OCI-M1 (cell line): ENCODE results near the gene ADGRB2.

Experiments
- DNase-seq: peaks from one replicate; lab custom pipeline; 2025; lab: John Stamatoyannopoulos, UW

Gene ADGRB2

DNA sequence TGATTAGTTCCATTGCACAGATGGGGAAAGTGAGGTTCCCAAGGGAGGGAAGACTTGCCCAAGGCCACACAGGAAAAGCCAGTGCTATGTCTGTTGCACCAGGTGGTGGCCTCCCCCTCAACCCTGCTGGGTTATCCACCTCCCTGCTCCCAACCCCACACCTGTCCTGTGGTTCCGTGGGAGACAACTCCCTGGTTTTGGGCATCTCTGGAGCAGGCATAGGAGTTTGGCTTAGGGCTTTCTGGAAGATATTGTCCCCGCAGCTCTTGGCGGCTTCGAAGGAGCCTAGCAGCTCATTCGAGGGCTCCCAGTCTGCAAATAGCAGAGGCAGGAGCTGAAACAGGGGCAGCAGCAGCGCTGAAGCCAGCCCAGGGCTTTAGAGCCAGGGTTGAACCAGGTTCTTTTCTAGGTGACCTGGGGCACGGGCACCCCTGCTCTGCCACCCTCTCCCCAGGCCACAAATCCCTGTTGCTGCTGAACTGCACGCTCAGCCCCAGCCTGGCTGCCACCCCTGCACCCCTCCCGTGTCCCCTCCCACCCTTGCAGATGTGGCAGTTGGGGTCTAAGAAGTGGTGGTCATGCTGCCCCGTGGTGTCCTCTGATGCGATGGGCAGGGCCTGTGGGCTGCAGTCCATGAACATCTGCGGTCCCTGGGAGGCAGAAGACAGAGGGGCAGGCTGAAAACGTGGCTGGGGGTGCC is 29.6 kb upstream of the ADGRB2 start:
- no peak for DNase-seq

DNA sequence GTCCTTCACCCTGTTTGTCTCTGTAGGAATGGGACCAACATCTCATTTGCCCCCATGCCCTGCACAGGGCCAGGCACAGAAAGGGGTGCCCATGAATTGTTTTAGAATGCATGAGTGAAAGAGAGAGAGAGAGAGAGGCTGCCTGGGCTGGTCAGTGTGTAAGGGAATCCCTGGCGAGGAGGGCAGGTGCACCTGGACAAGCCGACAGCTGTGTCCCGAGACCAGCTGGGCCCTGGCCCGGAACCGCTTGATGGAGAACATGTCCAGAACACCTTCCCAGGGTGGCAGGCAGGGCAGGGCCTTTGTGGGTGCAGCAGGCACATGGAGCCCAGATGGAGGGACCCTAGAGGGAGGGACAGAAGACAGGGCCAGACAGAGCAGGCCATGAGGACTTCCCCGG is 28.9 kb upstream of the ADGRB2 start:
- DNase-seq = no peak

DNA sequence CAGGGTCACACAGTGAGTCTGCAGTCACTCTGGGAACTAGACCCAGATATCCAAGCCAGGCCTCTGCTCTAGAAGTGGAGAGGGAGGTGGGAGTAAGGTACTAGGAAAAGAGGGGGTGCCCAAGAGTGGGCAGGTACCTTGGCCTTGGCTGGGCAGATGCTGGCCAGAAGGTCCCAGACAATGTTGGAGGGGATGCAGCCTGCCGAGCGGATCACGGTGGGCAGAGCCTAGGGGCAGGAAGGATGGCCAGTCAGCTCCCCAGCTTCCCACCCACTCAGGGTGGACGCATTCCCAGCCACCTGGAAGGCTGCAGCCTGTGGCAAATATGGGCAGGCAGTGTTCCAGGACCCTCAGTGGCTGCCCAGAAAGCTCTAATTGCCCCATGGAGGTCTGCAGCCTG is 28.4 kb upstream of the ADGRB2 start:
- DNase-seq = no peak

- no peak for DNase-seq
Measured at GRCh38 chr1:31792116-31792515, 28.0 kb upstream of the ADGRB2 start.

DNA sequence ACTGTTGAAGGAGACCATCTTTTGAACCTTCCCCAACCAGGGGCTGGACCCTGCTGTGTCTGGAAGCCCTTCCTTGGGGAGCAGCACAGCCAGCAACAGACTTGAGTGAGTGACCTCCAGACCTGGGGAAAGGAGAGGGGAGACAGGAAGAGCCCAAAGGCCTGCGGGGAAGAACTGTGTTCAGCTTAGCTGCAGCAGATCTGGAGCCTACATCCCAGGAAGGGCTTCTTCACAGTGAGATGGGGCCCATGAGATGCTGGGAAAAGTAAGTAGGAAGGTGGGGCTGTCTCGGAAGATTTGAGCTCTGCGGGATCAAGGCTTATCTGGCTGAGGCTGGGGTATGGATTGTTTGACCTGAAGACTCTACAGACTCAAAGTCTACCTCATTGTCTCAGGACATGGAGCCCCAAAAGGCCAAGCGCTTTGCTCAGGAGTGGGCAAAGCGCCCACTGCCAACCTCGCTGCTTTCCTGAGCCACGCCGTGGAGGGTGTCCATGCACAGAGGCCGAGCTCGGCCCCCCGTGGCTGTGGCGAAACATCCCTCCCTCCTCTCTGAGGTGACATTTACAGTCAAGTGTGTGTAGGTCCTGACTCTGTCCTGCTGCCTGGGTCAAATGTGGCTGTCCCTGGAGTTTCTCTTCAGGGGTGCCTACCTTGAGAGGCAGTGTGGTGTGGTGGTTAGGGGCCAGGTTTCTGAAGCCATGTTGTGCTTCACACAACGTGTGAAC is 27.2 kb upstream of the ADGRB2 start:
- DNase-seq = no peak

DNA sequence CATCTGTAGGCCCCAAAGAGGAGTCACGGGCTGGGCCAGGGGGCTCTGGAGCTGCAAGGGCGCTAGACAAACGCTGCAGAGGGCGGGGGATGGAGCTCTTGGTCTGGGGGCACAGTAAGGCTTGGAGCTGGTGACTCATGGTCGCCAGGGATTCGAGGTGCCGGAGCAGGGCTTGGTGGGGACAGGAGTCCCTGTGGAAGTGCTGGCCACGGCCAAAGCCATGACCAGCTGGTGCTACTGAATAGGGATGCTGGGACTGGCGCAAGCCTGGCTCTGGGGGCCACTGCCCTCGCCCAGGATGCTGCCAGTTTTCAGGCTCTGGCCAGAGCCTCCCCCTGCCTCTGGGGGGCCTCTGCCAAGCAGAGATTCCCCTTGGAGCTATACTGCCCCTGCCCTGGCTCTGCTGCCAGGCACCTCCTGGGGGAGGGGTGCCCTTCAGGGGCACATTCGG is 26.5 kb upstream of the ADGRB2 start:
- no peak for DNase-seq

- no peak for DNase-seq
Measured at GRCh38 chr1:31790140-31790539, 26.0 kb upstream of the ADGRB2 start.

GRCh38 chr1:31789259-31790065 is 25.3 kb upstream of the ADGRB2 start:
- DNase-seq = peak; percentile 94

- DNase-seq = peak; percentile 66
Measured at GRCh38 chr1:31788825-31789256, 24.7 kb upstream of the ADGRB2 start.

GRCh38 chr1:31788138-31788824 is 24.1 kb upstream of the ADGRB2 start:
- DNase-seq = peak; percentile 87

DNA sequence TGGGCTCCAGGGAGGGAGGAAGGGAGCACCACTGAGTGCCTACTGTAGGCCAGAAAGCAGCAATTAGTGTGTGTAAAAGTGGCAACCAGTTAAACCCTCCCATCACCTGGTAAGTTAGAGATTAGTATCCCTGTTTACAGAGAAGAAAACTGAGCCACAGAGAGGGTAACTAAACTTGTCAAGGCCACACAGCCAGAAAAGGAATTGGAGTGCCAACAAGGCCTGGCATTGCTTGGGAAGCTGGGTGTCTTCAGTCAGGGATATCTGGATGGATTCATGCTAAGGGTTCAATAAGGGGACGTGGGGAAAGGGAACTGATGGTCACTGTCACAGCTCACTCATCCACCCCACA is 23.6 kb upstream of the ADGRB2 start:
- DNase-seq = no peak

DNA sequence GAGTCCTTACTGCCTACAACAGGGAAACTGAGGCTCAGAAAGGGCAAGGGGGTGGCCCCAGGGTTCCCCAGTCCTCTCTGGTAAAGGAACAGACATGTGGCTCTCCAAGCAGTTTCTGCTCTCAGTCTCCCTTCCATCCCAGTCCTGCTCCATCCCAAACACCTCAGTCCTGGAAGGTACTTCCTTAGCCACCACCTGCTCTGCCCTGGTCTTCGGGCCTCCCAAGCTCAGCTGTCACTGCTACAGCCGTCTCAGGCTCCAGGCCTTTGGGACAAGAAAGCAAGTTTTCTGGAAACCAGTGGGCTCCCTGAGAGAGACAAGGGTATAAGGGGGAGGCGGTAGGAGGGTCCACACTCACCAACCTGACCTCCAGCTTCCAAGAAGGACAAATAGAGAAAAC is 23.1 kb upstream of the ADGRB2 start:
- DNase-seq = no peak

- DNase-seq = no peak
Measured at GRCh38 chr1:31786366-31787060, 22.4 kb upstream of the ADGRB2 start.

- DNase-seq = no peak
Measured at GRCh38 chr1:31785947-31786290, 21.8 kb upstream of the ADGRB2 start.

DNA sequence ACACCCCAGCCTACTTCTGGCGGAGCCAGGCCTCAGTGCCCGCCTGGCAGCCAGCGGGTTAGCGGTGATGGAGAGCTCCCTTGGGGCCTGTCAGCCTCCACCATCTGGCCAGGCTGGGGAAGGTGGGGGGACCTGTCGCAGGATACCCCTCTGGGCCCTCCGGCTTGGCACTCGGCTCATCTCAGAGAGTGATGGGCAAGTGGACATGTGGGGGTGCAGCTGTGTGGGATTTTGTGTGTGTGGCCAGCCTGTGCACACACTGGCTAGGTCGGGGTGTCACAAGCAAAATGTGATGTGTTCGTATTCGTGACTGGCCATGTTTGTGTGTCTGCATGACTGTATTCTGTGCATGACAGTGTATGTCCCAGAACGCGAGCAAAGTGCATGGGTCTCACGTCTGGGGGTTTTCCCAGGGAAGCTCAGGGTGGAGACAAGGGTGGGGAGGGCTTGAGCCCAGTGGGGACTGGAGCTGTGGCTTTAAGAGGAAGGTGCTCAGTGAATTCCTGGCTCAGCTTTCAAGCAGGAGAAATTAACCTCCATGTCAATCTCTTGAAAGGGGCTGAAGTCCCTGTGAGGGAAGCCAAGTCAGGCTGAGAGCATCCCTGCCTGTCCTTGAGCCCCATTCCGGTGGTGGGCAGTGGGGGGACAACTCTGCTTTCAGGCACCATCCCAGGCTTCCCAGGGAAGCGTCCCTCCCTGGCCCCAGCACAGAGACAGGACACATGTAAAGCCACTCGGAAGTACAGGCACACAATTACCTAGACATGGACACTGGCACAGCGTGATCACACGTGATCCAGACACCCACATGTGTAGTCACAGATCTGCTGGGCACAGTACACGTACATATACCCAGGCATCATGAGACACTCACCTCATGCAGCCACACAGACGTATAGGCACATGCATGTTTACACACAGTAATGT is 21.1 kb upstream of the ADGRB2 start:
- DNase-seq = no peak

- no peak for DNase-seq
Measured at GRCh38 chr1:31784356-31785019, 20.3 kb upstream of the ADGRB2 start.

GRCh38 chr1:31783846-31784245 is 19.7 kb upstream of the ADGRB2 start:
- DNase-seq = no peak

- no peak for DNase-seq
Measured at GRCh38 chr1:31782421-31783410, 18.6 kb upstream of the ADGRB2 start.
